ENCODE results near the gene RAB8B. TPM values are rescaled to one million over a fixed set of nuclear protein-coding genes. Genes with fewer than 3 reads are reported as not detected.

RAB8B gene
- total and polyA plus RNA-seq, 10 of the 15 experiments (the other 5 are each of a cell fraction or from before 2014, with no cell fraction given) = 17.8 to 104 (median 65.1) TPM

GRCh38 chr15:63157118-63157843, 32.1 kb upstream of the RAB8B start, which contains the start of gene RPS27L (continued):
- TF ChIP-seq NFIC (IDR thresholded peaks at IDR 0.05; ENCODE audit: low read depth, low read length) (no peak), RB1 (IDR thresholded peaks at IDR 0.05; ENCODE audit: borderline replicate concordance) (peak; percentile 75; the same call in 1 of the 2 replicates), IRF4 (IDR thresholded peaks at IDR 0.05; ENCODE audit: low read depth, low read length) (no peak), CHD1 (IDR thresholded peaks at IDR 0.05; ENCODE audit: low read depth, low read length) (peak; percentile 94; the same call in 1 of the 2 replicates), STAT1 (conservative IDR thresholded peaks at IDR 0.05) (0 out of 2 replicates have a peak, but pooled peaks have one; percentile 33)

- 9% methylated on average over 17 of the region's 18 CpGs for WGBS (ENCODE audit: insufficient coverage, insufficient replicate concordance, low lambda C conversion rate, missing lambda C conversion rate)
- Histone ChIP-seq H3K27ac (ENCODE audit: control insufficient read depth, insufficient read depth) (peak overlapping the region; percentile 96), H3K9ac (ENCODE audit: control insufficient read depth, insufficient read depth, low read length) (peak overlapping the region; percentile 96), H3K36me3 (ENCODE audit: control insufficient read depth in 2 of 2, insufficient read depth in 2 of 2, low read length in 1 of 2) (peaks cover 0 to 10% of the 10 kb centered on the region in 2 experiments; a peak in 1 of 4 replicates), H2AFZ (ENCODE audit: control insufficient read depth, low read depth, low read length) (peak overlapping the region; percentile 95), H4K20me1 (ENCODE audit: control insufficient read depth, insufficient read depth) (no peaks in the 10 kb centered on the region), H3K79me2 (ENCODE audit: control insufficient read depth, insufficient read depth, low read length) (peaks cover 34% of the 10 kb centered on the region), H3K4me2 (ENCODE audit: control insufficient read depth, insufficient read depth) (peak overlapping the region; percentile 72), H3K27me3 (replicated peaks in 1 of 2; ENCODE audit: control insufficient read depth in 2 of 2, insufficient read depth in 2 of 2, low read length in 1 of 2) (no peaks in the 10 kb centered on the region), H3K4me1 (ENCODE audit: control insufficient read depth, insufficient read depth, low read length) (peaks cover 10% of the 10 kb centered on the region), H3K9me3 (replicated peaks; ENCODE audit: control insufficient read depth, insufficient read depth, low read length) (no peaks in the 10 kb centered on the region; the same call in 2 of the 3 replicates), H3K4me3 (peak overlapping the region; percentile 78)
- DNase-seq (ENCODE audit: low read depth, low spot score) (no peak), FAIRE-seq (peak; percentile 27), ATAC-seq (peak; percentile 31)
- POLR2A ChIA-PET = interaction anchor here (0.6 to 2.7 kb wide), 10 partner anchors 9 to 94 kb away, joined by 3 to 22 read pairs (median 4); partner anchors contain the start of gene RAB8B
- SMC1A ChIA-PET (ENCODE audit: uncharacterized antibody, unreplicated experiment) = interaction anchor here (0.8 to 6.0 kb wide), 10 partner anchors 18 to 134 kb away, joined by 3 to 39 read pairs (median 4); no protein-coding TSS in a partner anchor
- TSS peak; percentile 89 for BruUV-seq (replicated peaks)
- intact Hi-C loops (cut with micrococcal nuclease; ENCODE audit: unreplicated experiment) (loop anchor here (2.0 to 10.0 kb wide), 5 partner anchors 31 to 247 kb away; partner anchors contain the start of genes APH1B, LACTB and RAB8B), in situ Hi-C loops (cut with MboI) (no loop called here)
- RAD21 ChIA-PET (ENCODE audit: unreplicated experiment) = interaction anchor here (0.6 to 3.4 kb wide), 8 partner anchors 9 to 120 kb away, joined by 3 to 16 read pairs (median 3); partner anchors contain the start of gene APH1B
- CTCF ChIA-PET = interaction anchor here (0.6 to 2.3 kb wide), 3 partner anchors 11 to 117 kb away, joined by 3 to 7 read pairs (median 3); no protein-coding TSS in a partner anchor
- TF ChIP-seq ZNF384 (IDR thresholded peaks at IDR 0.05; ENCODE audit: borderline replicate concordance, low read depth, low read length) (0 out of 2 replicates have a peak, but pooled peaks have one; percentile 16), ZNF622 (IDR thresholded peaks at IDR 0.05) (no peak), ZBTB40 (IDR thresholded peaks at IDR 0.05; ENCODE audit: borderline replicate concordance) (peak; percentile 27; the same call in 1 of the 2 replicates), CUX1 (IDR thresholded peaks at IDR 0.05; ENCODE audit: insufficient replicate concordance, low read depth, low read length) (no peak), RCOR1 (conservative IDR thresholded peaks at IDR 0.05; ENCODE audit: low read depth, low read length) (no peak), CHD1 (IDR thresholded peaks at IDR 0.05; ENCODE audit: low read depth, low read length) (no peak)
Measured at GRCh38 chr15:63157891-63158431, 31.4 kb upstream of the RAB8B start.

Measured in GM12878 (cell line).